ENCODE measurements around the gene DKK3.

The DKK3 gene

DNA sequence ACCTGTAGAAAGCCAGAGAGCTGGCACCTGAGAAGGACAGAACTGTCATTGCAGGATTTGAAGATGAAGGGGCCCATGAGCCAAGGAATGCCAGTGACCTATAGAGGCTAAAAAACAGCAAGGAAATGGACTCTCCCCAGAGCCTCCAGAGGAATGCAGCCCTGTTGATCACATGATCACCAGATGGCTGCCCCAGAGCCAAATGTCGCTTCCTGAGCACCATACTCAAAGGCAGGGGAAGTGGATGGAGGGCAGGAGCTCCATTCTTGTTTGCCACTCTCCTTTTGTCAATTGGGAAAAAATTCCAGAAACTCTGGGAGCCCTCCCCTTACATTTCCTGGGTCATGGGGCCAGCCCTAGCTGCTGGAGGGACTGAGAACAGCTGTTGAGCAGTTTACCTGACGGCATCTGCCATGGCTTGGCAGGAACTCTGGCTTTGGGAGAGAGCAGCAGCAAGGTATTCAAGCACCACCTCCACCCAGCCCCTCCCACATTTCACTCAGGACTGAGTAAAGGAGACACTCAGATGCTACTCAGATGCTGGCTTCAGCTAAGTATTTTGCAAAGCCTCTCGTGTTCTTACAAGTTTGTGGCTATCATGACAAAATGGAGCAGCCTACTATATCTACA, 46.9 kb downstream of the DKK3 start:
- Histone ChIP-seq H3K4me2 (ENCODE audit: insufficient read depth, low read length) (no peak overlapping the region), H3K79me2 (ENCODE audit: insufficient read depth, low read length) (no peaks in the 10 kb centered on the region), H4K20me1 (ENCODE audit: insufficient read depth, low read length) (peaks cover 5% of the 10 kb centered on the region; the same call in 1 of the 2 replicates), H3K4me3 (ENCODE audit: low read depth in 1 of 2, low read length in 2 of 2) (no peak overlapping the region), H3K36me3 (ENCODE audit: insufficient read depth, low read length) (peaks cover 15% of the 10 kb centered on the region), H2AFZ (ENCODE audit: low read depth, low read length) (no peak overlapping the region), H3K4me1 (ENCODE audit: insufficient read depth, low read length) (peaks cover 15% of the 10 kb centered on the region), H3K27me3 (ENCODE audit: insufficient read depth, low read length, poor library complexity) (no peaks in the 10 kb centered on the region), H3K9me3 (ENCODE audit: insufficient read depth, low read length, severe bottlenecking) (no peaks in the 10 kb centered on the region), H3K9ac (ENCODE audit: low read depth, low read length) (no peak overlapping the region), H3K27ac (ENCODE audit: low read length) (no peak overlapping the region)
- no peak for TF ChIP-seq EZH2 (IDR thresholded peaks at IDR 0.05; ENCODE audit: borderline replicate concordance, low read depth, low read length, severe bottlenecking)
- TF ChIP-seq, protein P1, sequence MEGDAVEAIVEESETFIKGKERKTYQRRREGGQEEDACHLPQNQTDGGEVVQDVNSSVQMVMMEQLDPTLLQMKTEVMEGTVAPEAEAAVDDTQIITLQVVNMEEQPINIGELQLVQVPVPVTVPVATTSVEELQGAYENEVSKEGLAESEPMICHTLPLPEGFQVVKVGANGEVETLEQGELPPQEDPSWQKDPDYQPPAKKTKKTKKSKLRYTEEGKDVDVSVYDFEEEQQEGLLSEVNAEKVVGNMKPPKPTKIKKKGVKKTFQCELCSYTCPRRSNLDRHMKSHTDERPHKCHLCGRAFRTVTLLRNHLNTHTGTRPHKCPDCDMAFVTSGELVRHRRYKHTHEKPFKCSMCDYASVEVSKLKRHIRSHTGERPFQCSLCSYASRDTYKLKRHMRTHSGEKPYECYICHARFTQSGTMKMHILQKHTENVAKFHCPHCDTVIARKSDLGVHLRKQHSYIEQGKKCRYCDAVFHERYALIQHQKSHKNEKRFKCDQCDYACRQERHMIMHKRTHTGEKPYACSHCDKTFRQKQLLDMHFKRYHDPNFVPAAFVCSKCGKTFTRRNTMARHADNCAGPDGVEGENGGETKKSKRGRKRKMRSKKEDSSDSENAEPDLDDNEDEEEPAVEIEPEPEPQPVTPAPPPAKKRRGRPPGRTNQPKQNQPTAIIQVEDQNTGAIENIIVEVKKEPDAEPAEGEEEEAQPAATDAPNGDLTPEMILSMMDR (IDR thresholded peaks at IDR 0.05; ENCODE audit: borderline replicate concordance, extremely low read depth, low read length, poor library complexity, severe bottlenecking) = no peak
- DNase-seq = no peak
- ATAC-seq (ENCODE audit: insufficient read depth, low read depth) = no peak

DNA sequence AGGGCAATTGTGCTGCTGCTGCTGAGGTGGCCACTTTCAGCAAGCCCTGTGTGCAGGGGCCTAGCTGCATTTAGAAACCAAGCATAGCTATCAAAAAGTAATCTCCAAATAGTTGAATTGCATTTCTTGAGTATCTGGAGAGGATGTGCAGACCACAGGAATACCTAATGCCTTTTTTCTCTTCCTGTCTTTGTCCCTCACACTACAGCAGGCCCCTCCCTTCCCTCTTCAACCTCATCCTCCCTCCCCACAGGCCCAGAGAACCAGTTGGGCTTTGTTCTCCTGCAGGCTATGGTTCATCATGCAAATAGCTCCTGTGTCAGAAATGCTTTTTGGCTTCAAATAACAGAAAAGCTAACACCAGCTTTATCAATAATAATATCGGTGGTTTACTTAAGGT, 47.7 kb downstream of the DKK3 start:
- ATAC-seq (ENCODE audit: insufficient read depth, low read depth) = peak; percentile 89
- H3K9ac ChIP-seq (ENCODE audit: low read depth, low read length) = no peak overlapping the region
- peaks cover 4% of the 10 kb centered on the region; the same call in 1 of the 2 replicates for H4K20me1 ChIP-seq (ENCODE audit: insufficient read depth, low read length)
- no peak overlapping the region for H3K4me2 ChIP-seq (ENCODE audit: insufficient read depth, low read length)
- no peaks in the 10 kb centered on the region for H3K79me2 ChIP-seq (ENCODE audit: insufficient read depth, low read length)
- H3K27ac ChIP-seq (ENCODE audit: low read length) = no peak overlapping the region
- H3K27me3 ChIP-seq (ENCODE audit: insufficient read depth, low read length, poor library complexity) = no peaks in the 10 kb centered on the region
- H2AFZ ChIP-seq (ENCODE audit: low read depth, low read length) = no peak overlapping the region
- H3K9me3 ChIP-seq (ENCODE audit: insufficient read depth, low read length, severe bottlenecking) = no peaks in the 10 kb centered on the region
- H3K4me3 ChIP-seq (ENCODE audit: low read depth in 1 of 2, low read length in 2 of 2) = no peak overlapping the region
- peak; percentile 59 for DNase-seq
- H3K4me1 ChIP-seq (ENCODE audit: insufficient read depth, low read length) = peaks cover 15% of the 10 kb centered on the region
- peaks cover 23% of the 10 kb centered on the region for H3K36me3 ChIP-seq (ENCODE audit: insufficient read depth, low read length)
- TF ChIP-seq, protein P1 (IDR thresholded peaks at IDR 0.05; ENCODE audit: borderline replicate concordance, extremely low read depth, low read length, poor library complexity, severe bottlenecking) = no peak
- TF ChIP-seq EZH2 (IDR thresholded peaks at IDR 0.05; ENCODE audit: borderline replicate concordance, low read depth, low read length, severe bottlenecking) = no peak

DNA sequence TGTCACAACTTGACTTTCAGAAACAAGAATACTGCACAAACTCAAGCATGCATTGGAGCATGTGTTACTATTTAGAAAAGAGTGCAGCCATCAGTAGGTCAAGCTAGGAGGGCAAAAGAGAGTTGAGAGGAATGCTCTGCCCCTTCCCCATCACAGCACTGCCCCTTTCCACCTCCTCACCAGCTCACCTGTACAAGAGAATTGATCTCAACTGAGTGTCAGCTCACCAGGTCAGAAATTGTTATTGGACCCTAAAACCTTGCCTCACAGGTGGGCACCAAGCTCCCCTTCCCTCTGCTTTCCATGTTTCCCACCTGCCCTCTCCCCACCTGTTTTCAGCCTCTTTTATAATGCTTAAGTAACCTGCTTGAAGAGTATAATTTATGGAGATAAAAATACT, 48.8 kb downstream of the DKK3 start:
- Histone ChIP-seq H3K9me3 (ENCODE audit: insufficient read depth, low read length, severe bottlenecking) (no peaks in the 10 kb centered on the region), H3K27me3 (ENCODE audit: insufficient read depth, low read length, poor library complexity) (no peaks in the 10 kb centered on the region), H3K79me2 (ENCODE audit: insufficient read depth, low read length) (no peaks in the 10 kb centered on the region), H4K20me1 (ENCODE audit: insufficient read depth, low read length) (0 out of 2 replicates have a peak, but pooled peaks cover 4% of the 10 kb centered on the region), H3K27ac (ENCODE audit: low read length) (no peak overlapping the region), H3K9ac (ENCODE audit: low read depth, low read length) (no peak overlapping the region), H3K4me1 (ENCODE audit: insufficient read depth, low read length) (peaks cover 15% of the 10 kb centered on the region), H2AFZ (ENCODE audit: low read depth, low read length) (no peak overlapping the region), H3K36me3 (ENCODE audit: insufficient read depth, low read length) (peaks cover 33% of the 10 kb centered on the region), H3K4me2 (ENCODE audit: insufficient read depth, low read length) (no peak overlapping the region), H3K4me3 (ENCODE audit: low read depth in 1 of 2, low read length in 2 of 2) (no peak overlapping the region)
- DNase-seq = no peak
- ATAC-seq (ENCODE audit: insufficient read depth, low read depth) = no peak
- TF ChIP-seq, protein P1 (IDR thresholded peaks at IDR 0.05; ENCODE audit: borderline replicate concordance, extremely low read depth, low read length, poor library complexity, severe bottlenecking) = no peak
- no peak for TF ChIP-seq EZH2 (IDR thresholded peaks at IDR 0.05; ENCODE audit: borderline replicate concordance, low read depth, low read length, severe bottlenecking)
